Hematopoietic multipotent progenitor cell treated with erythropoietin and hydrocortisone succinate and interleukin-3 and kit ligand, for 4 days (in vitro differentiated cells): ENCODE data around the gene BPI.
"Not testable (repeated sequence)": the region's sequence is repeated elsewhere in the genome, so short reads cannot be mapped to it uniquely, and the experiment has no call there.

Experiments used
- DNase-seq: peaks from one replicate; pipeline ENCODE4 v3.0.0-alpha.2; 2015

The BPI gene

DNA sequence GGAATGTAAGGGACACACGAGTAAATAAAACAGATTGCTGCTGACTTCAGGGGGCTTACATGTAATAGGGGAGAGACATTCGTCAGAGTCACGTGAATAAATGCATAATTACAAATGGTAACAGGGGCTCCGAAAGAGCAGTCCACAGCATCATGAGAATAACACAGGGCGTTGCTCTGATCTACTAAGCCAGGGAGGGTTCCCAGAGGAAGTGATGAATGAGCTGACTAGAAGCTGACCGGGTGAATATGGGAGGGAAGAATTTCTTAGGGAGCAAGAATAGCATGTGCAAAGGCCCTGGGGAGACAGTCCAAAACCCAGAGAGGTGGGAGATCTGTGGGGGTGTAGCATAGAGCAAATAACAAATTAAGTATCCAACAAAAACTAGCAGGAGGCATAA, 2.4 kb downstream of the BPI start:
- DNase-seq, result no peak

GRCh38 chr20:38307371-38308046, 3.6 kb downstream of the BPI start:
- no peak for DNase-seq

GRCh38 chr20:38308047-38308438, 4.1 kb downstream of the BPI start:
- DNase-seq, result no peak

- DNase-seq, result no peak
These were observed 4.5 kb downstream of the BPI start for GRCh38 chr20:38308447-38308846.

DNA sequence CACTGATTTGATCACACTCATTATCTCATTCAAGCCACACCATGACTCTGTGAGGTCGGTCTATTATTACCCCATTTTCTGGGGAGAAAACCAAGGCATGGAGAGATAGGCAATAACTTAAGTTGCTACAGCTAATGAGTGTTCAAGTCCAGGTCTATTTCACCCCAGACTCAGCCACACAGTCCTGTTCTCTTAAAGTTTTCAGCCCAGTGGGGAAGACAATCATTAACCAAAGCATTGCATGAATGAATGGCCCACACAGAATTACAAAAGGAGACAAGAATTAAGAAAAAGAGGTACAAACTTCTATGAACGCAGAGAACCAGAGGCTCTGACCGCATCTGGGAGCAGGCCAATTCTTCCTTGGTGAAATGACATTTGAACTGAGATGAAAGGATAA, 7.1 kb downstream of the BPI start:
- DNase-seq, result no peak

DNA sequence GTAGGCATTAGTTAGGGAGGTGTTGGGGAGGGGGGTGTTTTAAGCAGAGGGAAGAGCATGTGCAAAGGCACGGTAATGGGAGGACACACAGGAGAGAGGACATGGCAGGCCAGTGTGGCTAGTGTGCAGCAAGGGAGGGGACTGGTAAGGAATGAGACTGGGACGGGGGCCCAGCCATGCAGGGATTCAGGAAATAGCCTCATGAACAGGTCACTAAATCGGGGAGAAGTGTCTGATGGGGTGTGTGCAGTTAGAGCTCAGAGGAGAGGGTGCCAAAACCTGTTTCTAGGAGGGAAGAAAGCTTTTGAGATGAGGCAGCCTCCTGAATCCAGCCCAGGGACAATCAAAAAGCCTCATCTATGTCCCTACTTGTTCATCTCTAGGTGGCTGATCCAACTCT, 7.5 kb downstream of the BPI start:
- no peak for DNase-seq

- DNase-seq, result no peak
These were observed 9.7 kb downstream of the BPI start for GRCh38 chr20:38313676-38314075.

GRCh38 chr20:38314350-38314749, 10.4 kb downstream of the BPI start:
- DNase-seq, result not testable (repeated sequence)

DNA sequence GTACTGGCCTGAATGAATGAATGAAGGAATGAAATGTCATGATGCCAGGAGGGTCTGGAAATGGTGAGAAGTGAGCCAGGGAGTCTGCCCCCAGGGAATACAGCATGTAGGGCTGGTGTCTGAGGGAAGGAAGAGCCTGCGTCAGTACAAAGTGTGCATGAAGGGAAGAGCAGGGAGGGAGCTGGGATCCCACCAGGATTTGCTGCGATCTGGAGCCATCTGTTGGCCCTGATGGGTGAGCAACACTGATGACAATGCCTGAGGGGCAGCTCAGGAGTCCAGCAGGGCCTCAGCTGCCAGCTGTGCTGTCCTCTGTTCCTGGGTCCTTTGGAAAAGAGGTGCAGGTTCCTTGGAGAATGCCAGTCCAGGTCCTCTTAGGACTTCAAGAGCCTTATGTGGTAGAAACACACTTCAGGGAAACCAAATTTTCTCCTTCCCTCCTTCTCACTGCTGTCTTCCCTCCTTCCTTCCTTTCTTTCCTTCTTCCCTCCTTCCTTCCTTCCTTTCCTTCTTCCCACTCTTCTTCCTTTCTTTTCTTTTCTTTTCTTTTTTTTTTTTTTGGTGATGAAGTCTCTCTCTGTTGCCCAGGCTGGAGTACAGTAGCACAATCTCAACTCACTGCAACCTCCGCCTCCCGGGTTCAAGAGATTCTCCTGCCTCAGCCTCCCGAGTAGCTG, 11.5 kb downstream of the BPI start:
- DNase-seq, result no peak

- DNase-seq, result no peak
These were observed 12.4 kb downstream of the BPI start for GRCh38 chr20:38316341-38316740.

GRCh38 chr20:38317422-38317821, 13.5 kb downstream of the BPI start:
- no peak for DNase-seq

GRCh38 chr20:38320221-38320620, 16.3 kb downstream of the BPI start:
- DNase-seq, result no peak

DNA sequence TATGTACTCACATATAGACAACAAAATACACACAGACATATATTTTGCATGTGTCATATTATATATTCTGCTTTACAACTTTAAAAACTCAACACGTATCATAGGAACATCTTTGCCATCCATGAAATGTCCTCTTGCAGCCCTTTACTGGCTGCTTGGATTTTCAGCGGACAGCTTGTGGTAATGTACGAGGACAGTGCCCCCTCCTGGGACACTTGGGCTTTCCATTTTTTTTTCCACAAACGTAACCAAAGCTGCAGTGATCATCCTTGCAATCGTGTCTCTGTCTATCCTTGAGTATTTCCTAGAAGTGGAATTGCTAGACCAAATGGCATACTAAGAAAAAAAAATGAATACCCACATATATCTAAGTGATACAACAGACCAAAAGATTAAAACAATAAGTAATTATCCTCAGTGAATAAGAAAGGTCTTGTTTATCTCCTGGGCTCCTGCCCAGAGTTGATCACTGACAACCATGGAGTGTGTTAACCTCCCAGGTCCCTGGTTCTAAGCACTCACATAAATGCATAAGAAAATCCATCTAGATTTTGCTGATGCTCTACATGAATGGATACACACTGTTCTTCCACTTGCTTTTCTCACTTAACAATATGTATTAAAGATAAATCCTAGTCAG, 18.1 kb downstream of the BPI start:
- DNase-seq, result peak; percentile 69

GRCh38 chr20:38324159-38324558, 20.2 kb downstream of the BPI start:
- DNase-seq, result no peak

DNA sequence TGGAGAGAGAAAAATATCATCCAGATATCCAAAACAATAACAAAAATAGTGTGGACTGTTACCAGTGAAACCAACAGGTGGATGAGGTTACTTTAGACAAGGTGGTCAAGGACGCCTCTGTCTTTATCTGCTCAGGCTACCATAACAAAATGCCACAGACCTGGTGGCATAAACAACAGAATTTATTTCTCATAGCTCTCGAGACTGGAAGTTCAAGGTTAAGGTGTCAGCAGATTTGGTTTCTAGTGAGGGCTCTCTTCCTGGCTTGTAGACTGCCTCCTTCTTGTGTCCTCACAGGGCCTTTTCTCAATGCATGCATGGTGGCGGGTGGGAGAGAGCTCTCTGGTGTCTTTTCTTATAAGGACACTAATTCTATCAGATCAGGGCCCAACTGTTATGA, 21.2 kb downstream of the BPI start:
- no peak for DNase-seq

GRCh38 chr20:38325905-38326304, 21.9 kb downstream of the BPI start:
- DNase-seq, result peak; percentile 36

DNA sequence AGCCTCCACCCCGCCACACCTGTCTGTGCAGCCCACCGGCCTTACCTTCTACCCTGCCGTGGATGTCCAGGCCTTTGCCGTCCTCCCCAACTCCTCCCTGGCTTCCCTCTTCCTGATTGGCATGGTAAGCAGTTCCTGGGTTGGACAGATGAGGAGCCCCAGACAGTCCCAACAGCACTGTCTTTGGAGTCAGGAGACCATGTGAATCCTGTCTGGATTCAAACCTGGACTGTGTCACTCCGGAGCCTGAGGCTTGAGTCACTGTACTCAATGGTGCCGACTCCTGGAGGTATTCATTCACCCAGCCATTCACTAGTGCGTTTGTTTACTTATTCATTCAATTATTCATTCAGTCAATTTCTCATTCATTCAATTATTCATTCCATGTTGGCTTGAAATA, 22.4 kb downstream of the BPI start:
- no peak for DNase-seq

DNA sequence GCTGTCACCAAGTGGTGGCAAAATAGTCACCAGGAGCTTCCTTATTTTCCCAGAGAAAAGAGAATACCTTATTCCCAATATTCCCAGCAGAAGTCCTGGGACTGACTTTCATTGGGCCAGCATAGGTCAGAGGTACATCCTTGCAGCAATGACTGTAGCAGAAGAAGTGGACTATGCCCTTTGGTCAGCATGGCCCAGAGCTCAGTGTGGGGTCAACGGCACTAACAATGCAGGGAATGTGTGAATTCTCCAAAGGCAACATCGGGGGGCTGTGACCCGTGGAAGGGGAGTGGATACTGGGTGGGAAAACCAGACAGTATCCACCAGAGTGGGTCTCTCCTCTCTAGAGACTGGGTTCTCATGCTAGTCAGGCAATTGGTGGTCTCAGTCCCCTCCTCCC, 26.7 kb downstream of the BPI start:
- no peak for DNase-seq

DNA sequence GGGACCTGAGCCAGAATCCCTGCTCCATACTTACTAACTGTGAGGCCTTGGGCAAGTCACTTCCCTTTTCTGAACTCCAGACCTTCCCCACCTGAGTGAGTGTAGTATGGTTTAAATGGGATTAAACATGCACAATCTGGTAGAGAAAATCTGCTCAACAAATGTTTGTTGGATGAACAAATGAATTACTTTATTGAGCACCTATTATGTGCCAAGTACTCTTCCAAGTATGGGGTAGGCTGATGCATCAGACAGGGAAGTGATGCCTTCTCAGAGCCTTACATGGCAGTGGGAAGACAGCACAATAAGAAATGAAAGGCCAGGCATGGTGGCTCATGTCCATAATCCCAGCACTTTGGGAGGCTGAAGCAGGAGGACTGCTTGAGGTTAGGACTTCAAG, 27.3 kb downstream of the BPI start:
- DNase-seq, result no peak

- no peak for DNase-seq
These were observed 27.9 kb downstream of the BPI start for GRCh38 chr20:38331814-38332213.

DNA sequence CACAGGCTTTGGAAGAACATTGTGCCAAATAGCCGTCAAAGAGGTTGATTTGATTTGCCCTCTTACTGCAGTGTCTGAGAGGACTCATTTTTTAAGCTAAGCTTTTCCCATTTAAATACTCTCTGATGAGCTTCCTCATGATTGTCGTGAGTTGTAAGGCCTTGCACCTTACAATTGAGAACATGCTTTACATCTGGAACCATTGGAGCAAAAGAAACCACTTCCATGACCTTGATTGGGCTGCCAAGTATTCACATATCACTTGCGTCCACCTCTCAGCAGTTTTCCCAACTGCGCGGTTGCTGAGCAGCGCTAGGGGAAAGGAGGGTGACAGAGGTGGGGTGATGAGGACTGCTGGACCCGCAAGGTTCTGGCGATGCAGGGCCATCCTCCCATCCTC, 30.1 kb downstream of the BPI start:
- no peak for DNase-seq

- DNase-seq, result no peak
These were observed 32.8 kb downstream of the BPI start for GRCh38 chr20:38336726-38337125.

DNA sequence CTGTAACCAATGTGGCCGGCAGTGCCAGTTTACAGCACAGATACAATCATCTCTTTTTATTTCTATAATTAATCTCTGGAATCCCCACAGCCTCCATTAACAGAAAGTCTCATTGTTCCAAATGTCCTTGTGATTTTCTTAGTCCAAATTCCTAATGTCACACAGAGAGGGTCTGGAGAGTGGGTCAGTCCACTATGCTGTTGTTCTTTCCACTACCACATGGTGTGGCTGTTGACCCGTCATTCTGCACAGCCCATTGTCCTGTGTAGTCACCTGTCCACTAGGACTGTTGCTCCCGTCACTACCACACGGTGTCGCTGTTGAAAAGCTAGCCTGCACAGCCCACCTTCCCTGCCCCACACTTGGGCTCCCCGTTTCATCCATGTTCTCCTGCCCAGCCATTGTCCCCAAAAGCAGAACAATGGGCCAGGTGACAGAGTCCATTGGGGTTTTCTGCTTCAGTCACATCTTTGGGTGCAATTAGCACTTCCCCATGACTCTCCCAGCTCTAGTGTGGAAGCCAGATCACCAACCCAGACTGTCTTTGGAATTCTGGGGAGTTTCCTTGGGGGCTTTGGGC, 33.7 kb downstream of the BPI start:
- peak; percentile 74 for DNase-seq

DNA sequence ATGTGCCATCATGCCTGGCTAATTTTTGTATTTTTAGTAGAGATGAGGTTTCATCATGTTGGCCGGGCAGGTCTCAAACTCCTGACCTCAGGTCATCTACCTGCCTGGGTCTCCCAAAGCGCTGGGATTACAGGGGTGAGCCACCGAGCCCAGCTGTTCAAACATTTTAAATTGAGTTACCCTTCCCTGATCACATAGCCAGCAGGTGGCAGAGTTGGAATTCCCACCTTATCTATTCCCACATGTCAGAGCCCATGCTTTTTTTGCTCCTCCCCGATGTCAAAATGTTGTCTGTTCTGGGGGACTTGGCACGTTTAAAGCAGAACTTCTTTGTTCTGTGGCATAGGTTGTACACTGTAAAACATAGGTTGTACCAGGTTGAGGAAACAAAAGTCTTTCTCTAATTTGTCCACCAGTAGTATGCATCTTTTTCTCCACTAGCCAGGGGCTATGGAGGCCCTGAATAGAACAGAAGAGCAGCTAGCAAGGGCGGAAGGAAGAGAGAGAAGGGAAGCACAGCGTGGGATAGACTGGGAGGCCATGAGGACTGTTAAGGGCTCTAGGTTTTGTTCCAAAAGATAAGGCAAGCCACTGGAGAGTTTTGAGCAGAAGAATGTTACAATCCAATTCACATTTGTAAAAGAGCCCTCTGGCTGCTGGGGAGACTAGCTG, 35.0 kb downstream of the BPI start:
- DNase-seq, result no peak
